OCI-LY7 (cell line): ENCODE measurements around the gene VPS26C. TPM values are rescaled to one million over a fixed set of nuclear protein-coding genes. Genes with fewer than 3 reads are reported as not detected.

Experiments used
- BruUV-seq: library from RNA; stranded (reverse); fragments of 400-500 nt; replicated peaks from 2 replicates; lab custom pipeline; 2021; lab: Mats Ljungman, UMichigan
- CTCF ChIA-PET: fragments of 300-600 bp; sonication (Branson Sonifier 250); formaldehyde crosslinking; loops from one replicate; lab custom pipeline; 2022; ENCODE audit warnings: antibody characterized with exemption; ENCODE audit not compliant: unreplicated experiment; lab: Charles Lee
- POLR2A ChIA-PET: fragments of 300-600 bp; sonication (Branson Sonifier 250); formaldehyde crosslinking; loops from one replicate; lab custom pipeline; 2022; ENCODE audit warnings: antibody characterized with exemption; lab: Charles Lee
- DNase-seq: peaks from one replicate; pipeline ENCODE4 v3.0.0-alpha.2; 2015; ENCODE audit warnings: low spot score
- H2AFZ ChIP-seq: fragments of 200-600 bp; sonication (generic), shearing (Covaris generic); 2 replicates; pipeline ENCODE4 v1.6.1; 2014; ENCODE audit warnings: mild to moderate bottlenecking, antibody characterized with exemption, low read length, moderate library complexity
- H3K27ac ChIP-seq: fragments of 200-600 bp; sonication (generic); 2 replicates; pipeline ENCODE4 v1.5.1; 2014; ENCODE audit warnings: mixed run types, low read depth, mild to moderate bottlenecking, moderate library complexity, low read length, inconsistent platforms; ENCODE audit not compliant: poor library complexity, severe bottlenecking
- H3K36me3 ChIP-seq: fragments of 200-600 bp; sonication (generic); 2 replicates; pipeline ENCODE4 v1.6.1; 2014; ENCODE audit warnings: mild to moderate bottlenecking, antibody characterized with exemption, low read length, moderate library complexity, mixed read lengths; ENCODE audit not compliant: insufficient read depth
- H3K4me1 ChIP-seq: fragments of 200-600 bp; sonication (generic); 2 replicates; pipeline ENCODE4 v1.5.1; 2014; ENCODE audit warnings: mild to moderate bottlenecking, low read length; ENCODE audit not compliant: insufficient read depth, poor library complexity, severe bottlenecking
- H3K4me2 ChIP-seq: fragments of 200-600 bp; sonication (generic); 2 replicates; pipeline ENCODE4 v1.6.1; 2014; ENCODE audit warnings: mild to moderate bottlenecking, low read length
- H3K4me3 ChIP-seq: fragments of 200-600 bp; sonication (generic); 2 replicates; pipeline ENCODE4 v1.5.1; 2014; ENCODE audit warnings: mild to moderate bottlenecking, low read depth, low read length; ENCODE audit not compliant: poor library complexity, severe bottlenecking
- H3K79me2 ChIP-seq: fragments of 200-600 bp; sonication (generic); 2 replicates; pipeline ENCODE4 v1.6.1; 2016; ENCODE audit warnings: low read depth, mild to moderate bottlenecking, low read length, moderate library complexity, mixed read lengths; ENCODE audit not compliant: insufficient read depth
- H3K9me2 ChIP-seq: fragments of 200-600 bp; sonication (generic); 2 replicates; pipeline ENCODE4 v1.6.1; 2016; ENCODE audit warnings: mild to moderate bottlenecking, low read length, mixed read lengths; ENCODE audit not compliant: insufficient read depth
- H3K9me3 ChIP-seq: fragments of 200-600 bp; sonication (generic); 2 replicates; pipeline ENCODE4 v1.6.1; 2014; ENCODE audit warnings: mild to moderate bottlenecking, mixed run types, low read length, mixed read lengths
- H4K20me1 ChIP-seq: fragments of 200-600 bp; sonication (generic); 2 replicates; pipeline ENCODE4 v1.6.1; 2014; ENCODE audit warnings: mild to moderate bottlenecking, antibody characterized with exemption, low read length, moderate library complexity, mixed read lengths; ENCODE audit not compliant: insufficient read depth
- CTCF ChIP-seq: fragments of 200-600 bp; sonication (generic); conservative IDR thresholded peaks from 2 replicates; pipeline ENCODE4 v1.5.1; 2014; ENCODE audit warnings: mild to moderate bottlenecking, antibody characterized with exemption, low read length, moderate library complexity, mixed read lengths
- EZH2phosphoT487 ChIP-seq: fragments of 200-600 bp; sonication (generic); IDR thresholded peaks from 2 replicates; pipeline ENCODE4 v1.6.1; 2018; ENCODE audit warnings: low read depth, borderline replicate concordance, mild to moderate bottlenecking, mixed run types, antibody characterized with exemption, low read length, moderate library complexity, mixed read lengths
- intact Hi-C: fragments of 100-400 bp; cut with micrococcal nuclease; formaldehyde crosslinking; loops from one replicate; pipeline ENCODE4 v1.10.0; 2022; ENCODE audit not compliant: unreplicated experiment
- total RNA-seq, 2 experiments: library from RNA; depleted of rRNA in 1 of 2; stranded (reverse); fragments of >200 nt in 1 of 2; shearing (Covaris generic) in 1 of 2; gene quantifications; 2 replicates each; pipeline ENCODE4 v1.2.3, GENCODE V29; 2014 to 2022

Gene VPS26C
- total RNA-seq, 2 experiments from 2014 or later = 33.0 to 46.7 TPM

DNA sequence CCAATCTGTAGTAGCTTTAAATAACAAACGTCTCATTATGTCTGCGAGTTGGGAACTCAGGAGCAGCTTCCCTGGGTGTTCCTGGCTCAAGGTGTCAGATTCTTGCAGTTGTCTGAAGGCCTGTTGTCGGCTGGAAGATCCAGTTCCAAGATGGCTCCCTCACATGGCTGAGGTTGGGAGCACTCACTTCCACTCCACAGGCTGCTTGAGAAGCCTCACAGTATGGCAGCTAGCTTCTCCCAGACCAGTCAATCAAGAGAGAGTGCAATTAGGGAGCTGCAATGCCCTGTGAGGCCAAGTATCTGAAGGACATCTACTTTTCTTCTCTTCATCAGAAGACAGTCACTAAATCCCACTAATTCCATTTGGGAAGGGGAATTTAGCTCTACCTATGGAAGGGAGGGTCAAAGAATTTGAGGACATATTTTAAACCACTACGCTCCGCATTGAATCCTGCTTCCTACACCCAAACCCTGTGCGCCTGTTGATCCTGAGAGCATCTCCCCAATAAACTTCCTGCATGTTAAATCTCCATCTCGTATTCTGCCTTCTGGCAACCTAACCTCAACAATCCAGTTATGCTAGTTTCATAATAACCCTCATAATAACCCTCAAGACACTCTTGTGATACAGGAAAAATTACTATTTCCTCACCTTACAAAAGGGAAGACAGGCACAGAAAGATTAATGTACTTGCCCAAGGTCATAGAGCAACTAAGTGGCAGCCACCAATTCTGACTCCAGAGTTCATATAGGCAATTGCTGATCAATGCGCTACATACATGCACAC lies 3.6 kb upstream of the VPS26C start:
- intact Hi-C loops = no loop called here
- CTCF ChIA-PET = no interaction called here
- no peaks in the 10 kb centered on the region for H3K9me2 ChIP-seq
- no peak overlapping the region for H2AFZ ChIP-seq
- H3K4me1 ChIP-seq = peaks cover 13% of the 10 kb centered on the region
- no peak for TF ChIP-seq CTCF
- no peak for TF ChIP-seq EZH2phosphoT487
- no peaks in the 10 kb centered on the region for H4K20me1 ChIP-seq
- BruUV-seq = no TSS peak
- H3K4me3 ChIP-seq = no peak overlapping the region
- no peak overlapping the region for H3K27ac ChIP-seq
- H3K4me2 ChIP-seq = no peak overlapping the region
- POLR2A ChIA-PET = no interaction called here
- peaks cover 19% of the 10 kb centered on the region for H3K79me2 ChIP-seq
- H3K9me3 ChIP-seq = no peaks in the 10 kb centered on the region
- no peaks in the 10 kb centered on the region for H3K36me3 ChIP-seq
- DNase-seq = no peak

- Histone ChIP-seq H3K4me2 (no peak overlapping the region), H3K4me3 (no peak overlapping the region), H3K9me2 (no peaks in the 10 kb centered on the region), H3K9me3 (no peaks in the 10 kb centered on the region), H2AFZ (no peak overlapping the region), H3K27ac (no peak overlapping the region), H3K79me2 (peaks cover 32% of the 10 kb centered on the region), H4K20me1 (peaks cover 9% of the 10 kb centered on the region; the same call in 1 of the 2 replicates), H3K4me1 (peaks cover 26% of the 10 kb centered on the region), H3K36me3 (peaks cover 6% of the 10 kb centered on the region; the same call in 1 of the 2 replicates)
- TF ChIP-seq CTCF (no peak), EZH2phosphoT487 (no peak)
- POLR2A ChIA-PET = no interaction called here
- intact Hi-C loops = loop anchor here (5.0 to 10.0 kb wide), 2 partner anchors 292 to 755 kb away; no protein-coding TSS in a partner anchor
- no peak for DNase-seq
- CTCF ChIA-PET = interaction anchor here (0.9 kb wide), 1 partner anchor 185 kb away, joined by 3 read pairs; no protein-coding TSS in a partner anchor
- no TSS peak for BruUV-seq
These were observed 2.3 kb upstream of the VPS26C start for GRCh38 chr21:37269481-37269880.

DNA sequence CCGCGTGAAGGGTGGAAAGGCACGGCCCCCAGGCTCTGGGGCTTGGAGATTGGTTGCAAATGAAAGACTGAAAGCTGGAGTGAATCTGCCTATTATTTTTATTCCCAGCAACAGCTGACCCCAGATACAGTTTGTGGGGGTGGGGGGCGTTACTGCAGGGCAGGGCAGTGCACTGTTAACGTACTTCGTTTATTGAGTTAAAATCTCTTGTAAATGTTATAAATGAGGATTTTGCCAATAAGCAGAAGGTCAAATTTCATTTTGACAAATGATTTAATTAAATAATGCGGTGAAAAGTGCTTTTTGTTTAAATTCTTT lies 1.0 kb upstream of the VPS26C start:
- Histone ChIP-seq H3K9me3 (no peaks in the 10 kb centered on the region), H3K9me2 (no peaks in the 10 kb centered on the region), H3K79me2 (peaks cover 45% of the 10 kb centered on the region), H2AFZ (peak overlapping the region; percentile 67; the same call in 1 of the 2 replicates), H3K36me3 (peaks cover 7% of the 10 kb centered on the region), H3K4me1 (peaks cover 26% of the 10 kb centered on the region), H3K27ac (peak overlapping the region; percentile 90), H3K4me3 (peak overlapping the region; percentile 79), H3K4me2 (peak overlapping the region; percentile 78), H4K20me1 (peaks cover 20% of the 10 kb centered on the region; the same call in 1 of the 2 replicates)
- intact Hi-C loops = loop anchor here (5.0 to 10.0 kb wide), 2 partner anchors 291 to 753 kb away; no protein-coding TSS in a partner anchor
- no peak for DNase-seq
- ChIA-PET CTCF (interaction anchor here (2.4 kb wide), 1 partner anchor 11 kb away, joined by 4 read pairs; no protein-coding TSS in a partner anchor), POLR2A (interaction anchor here (1.3 kb wide), 1 partner anchor 295 kb away, joined by 3 read pairs; no protein-coding TSS in a partner anchor)
- TF ChIP-seq CTCF (no peak), EZH2phosphoT487 (no peak)
- no TSS peak for BruUV-seq
